DND-41 (cell line): Measurements from ENCODE around the gene TAAR8.
"Not testable (repeated sequence)": the region's sequence is repeated elsewhere in the genome, so short reads cannot be mapped to it uniquely, and the experiment has no call there.

Source experiments
- ATAC-seq: fragments of 200-7000 bp; cut with Tn5 transposase; 3 replicates; pipeline ENCODE4 v1.9.1; 2021; ENCODE audit warnings: low read depth; ENCODE audit not compliant: insufficient read depth
- DNase-seq: peaks from one replicate; pipeline ENCODE4 v3.0.0-alpha.2; 2020
- H2AFZ ChIP-seq: 2 replicates; pipeline ENCODE4 v1.6.0; 2012; ENCODE audit warnings: low read depth, low read length
- H3K27ac ChIP-seq: 2 replicates; pipeline ENCODE4 v1.5.1; 2012; ENCODE audit warnings: low read length, inconsistent platforms
- H3K27me3 ChIP-seq: fragments of 200-600 bp; sonication (generic); 2 replicates; pipeline ENCODE4 v1.6.0; 2012; ENCODE audit warnings: low read length, mild to moderate bottlenecking, inconsistent platforms; ENCODE audit not compliant: insufficient read depth, poor library complexity
- H3K36me3 ChIP-seq: 2 replicates; pipeline ENCODE4 v1.5.1; 2012; ENCODE audit warnings: low read length, inconsistent platforms; ENCODE audit not compliant: insufficient read depth
- H3K4me1 ChIP-seq: 2 replicates; pipeline ENCODE4 v1.5.1; 2012; ENCODE audit warnings: mild to moderate bottlenecking, low read length; ENCODE audit not compliant: insufficient read depth
- H3K4me2 ChIP-seq: 2 replicates; pipeline ENCODE4 v1.6.0; 2012; ENCODE audit warnings: mild to moderate bottlenecking, moderate library complexity, low read length, inconsistent platforms; ENCODE audit not compliant: insufficient read depth
- H3K4me3 ChIP-seq, 2 experiments: fragments of 200-600 bp in 1 of 2; shearing (Covaris generic) in 1 of 2; 2 replicates each; pipeline ENCODE4 v1.5.1; 2012 to 2016; ENCODE audit warnings: inconsistent platforms in 2 of 2, low read length in 2 of 2, mild to moderate bottlenecking in 2 of 2, low read depth in 1 of 2, moderate library complexity in 1 of 2
- H3K79me2 ChIP-seq: 2 replicates; pipeline ENCODE4 v1.6.0; 2012; ENCODE audit warnings: low read length, inconsistent platforms; ENCODE audit not compliant: insufficient read depth
- H3K9ac ChIP-seq: 2 replicates; pipeline ENCODE4 v1.6.0; 2012; ENCODE audit warnings: low read depth, mild to moderate bottlenecking, inconsistent platforms, low read length, moderate library complexity
- H3K9me3 ChIP-seq: 2 replicates; pipeline ENCODE4 v1.5.1; 2012; ENCODE audit warnings: low read length, moderate library complexity, mild to moderate bottlenecking, inconsistent platforms; ENCODE audit not compliant: insufficient read depth, severe bottlenecking
- H4K20me1 ChIP-seq: 2 replicates; pipeline ENCODE4 v1.6.0; 2012; ENCODE audit warnings: low read length; ENCODE audit not compliant: insufficient read depth
- CTCF ChIP-seq: IDR thresholded peaks from 2 replicates; pipeline ENCODE4 v1.5.1; 2012; ENCODE audit warnings: borderline replicate concordance, low read length, moderate library complexity, mild to moderate bottlenecking; ENCODE audit not compliant: poor library complexity, severe bottlenecking; ENCODE audit errors: extremely low read depth
- EZH2 ChIP-seq: IDR thresholded peaks from 3 replicates; pipeline ENCODE4 v1.6.1; 2012; ENCODE audit warnings: borderline replicate concordance, low read depth, mild to moderate bottlenecking, moderate library complexity, low read length, inconsistent platforms; ENCODE audit not compliant: severe bottlenecking

The TAAR8 gene

DNA sequence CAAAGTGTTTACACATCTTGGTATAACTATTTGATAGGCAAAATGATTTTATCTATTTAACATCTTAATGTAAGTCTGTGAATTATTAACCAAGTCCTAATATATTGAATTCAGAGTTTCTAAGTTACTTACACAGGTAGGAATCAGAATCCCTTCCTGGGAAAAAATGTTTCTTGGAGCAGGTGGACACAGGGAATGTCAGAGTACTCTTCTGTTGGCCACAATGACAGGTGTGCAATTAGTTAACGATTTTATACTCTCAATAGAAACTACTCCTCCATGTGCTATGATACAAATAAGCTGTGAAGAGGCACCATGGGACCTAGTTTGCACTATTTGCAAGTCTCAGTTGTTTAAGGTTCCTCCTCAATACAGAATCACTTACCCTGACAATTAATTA is 37.9 kb downstream of the TAAR8 start:
- Histone ChIP-seq H3K36me3 (no peaks in the 10 kb centered on the region), H3K27ac (no peak overlapping the region), H3K9me3 (no peaks in the 10 kb centered on the region), H4K20me1 (no peaks in the 10 kb centered on the region), H3K4me3 (no peak overlapping the region), H3K4me1 (no peaks in the 10 kb centered on the region), H3K9ac (no peak overlapping the region), H3K79me2 (no peaks in the 10 kb centered on the region), H3K27me3 (peaks cover 2% of the 10 kb centered on the region), H2AFZ (no peak overlapping the region), H3K4me2 (no peak overlapping the region)
- no peak for TF ChIP-seq EZH2
- TF ChIP-seq CTCF: no peak
- DNase-seq (no peak), ATAC-seq (no peak)

GRCh38 chr6:132592855-132593254 is 40.4 kb downstream of the TAAR8 start:
- ATAC-seq (no peak), DNase-seq (no peak)
- H3K9ac ChIP-seq: no peak overlapping the region
- TF ChIP-seq CTCF (no peak), EZH2 (no peak)
- no peaks in the 10 kb centered on the region for H3K36me3 ChIP-seq
- no peaks in the 10 kb centered on the region for H3K27me3 ChIP-seq
- no peak overlapping the region for H3K27ac ChIP-seq
- no peaks in the 10 kb centered on the region for H3K79me2 ChIP-seq
- H2AFZ ChIP-seq: no peak overlapping the region
- H4K20me1 ChIP-seq: no peaks in the 10 kb centered on the region
- H3K4me3 ChIP-seq: no peak overlapping the region
- H3K4me2 ChIP-seq: no peak overlapping the region
- no peaks in the 10 kb centered on the region for H3K9me3 ChIP-seq
- no peaks in the 10 kb centered on the region for H3K4me1 ChIP-seq

- Histone ChIP-seq H3K4me1 (no peaks in the 10 kb centered on the region), H3K79me2 (no peaks in the 10 kb centered on the region), H3K9me3 (no peaks in the 10 kb centered on the region), H3K27ac (no peak overlapping the region), H3K27me3 (no peaks in the 10 kb centered on the region), H2AFZ (no peak overlapping the region), H3K36me3 (no peaks in the 10 kb centered on the region), H3K9ac (no peak overlapping the region), H4K20me1 (no peaks in the 10 kb centered on the region), H3K4me3 (no peak overlapping the region), H3K4me2 (no peak overlapping the region)
- DNase-seq: no peak
- ATAC-seq: no peak
- TF ChIP-seq CTCF (no peak), EZH2 (no peak)
These were observed 43.7 kb downstream of the TAAR8 start for GRCh38 chr6:132596201-132596600.

- Histone ChIP-seq H3K9ac (no peak overlapping the region), H3K4me1 (no peaks in the 10 kb centered on the region), H3K36me3 (no peaks in the 10 kb centered on the region), H3K27me3 (no peaks in the 10 kb centered on the region), H3K4me2 (no peak overlapping the region), H3K79me2 (no peaks in the 10 kb centered on the region), H3K27ac (no peak overlapping the region), H3K9me3 (no peaks in the 10 kb centered on the region), H2AFZ (no peak overlapping the region), H4K20me1 (no peaks in the 10 kb centered on the region), H3K4me3 (no peak overlapping the region)
- ATAC-seq (0 out of 3 replicates have a peak, but pooled peaks have one; percentile 52), DNase-seq (peak; percentile 3)
- TF ChIP-seq EZH2 (no peak), CTCF (peak; percentile 31)
These were observed 46.0 kb downstream of the TAAR8 start for GRCh38 chr6:132598473-132598872.

DNA sequence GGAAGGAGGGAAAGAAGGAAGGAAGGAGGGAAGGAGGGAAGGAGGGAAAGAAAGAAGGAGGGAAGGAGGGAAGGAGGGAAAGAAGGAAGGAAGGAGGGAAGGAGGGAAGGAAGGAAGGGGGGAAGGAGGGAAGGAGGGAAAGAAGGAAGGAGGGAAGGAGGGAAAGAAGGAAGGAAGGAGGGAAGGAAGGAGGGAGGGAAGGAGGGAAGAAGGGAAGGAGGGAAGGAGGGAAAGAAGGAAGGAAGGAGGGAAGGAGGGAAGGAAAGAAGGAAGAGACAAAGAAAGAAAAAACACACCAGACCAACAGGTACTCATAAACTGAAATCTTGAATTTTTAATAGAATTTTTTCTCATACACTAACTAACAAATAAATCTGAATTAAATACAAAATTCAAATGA is 48.4 kb downstream of the TAAR8 start:
- H3K36me3 ChIP-seq, H3K9ac ChIP-seq, H3K9me3 ChIP-seq, H2AFZ ChIP-seq, H3K27me3 ChIP-seq, H3K4me3 ChIP-seq, H3K27ac ChIP-seq, H3K4me1 ChIP-seq, H3K4me2 ChIP-seq, H4K20me1 ChIP-seq, H3K79me2 ChIP-seq, ATAC-seq, DNase-seq: not testable (repeated sequence)
